Heart right ventricle (tissue), 16 donors: ENCODE data around the gene SAMD8. TPM values are rescaled to one million over a fixed set of nuclear protein-coding genes. Genes with fewer than 3 reads are reported as not detected.
"Not testable (repeated sequence)": the region's sequence is repeated elsewhere in the genome, so short reads cannot be mapped to it uniquely, and the experiment has no call there.

Source experiments
- ATAC-seq, 8 donors: fragments of 200-7000 bp; cut with Tn5 transposase; one replicate each; pipeline ENCODE4 v1.9.1; 2020; ENCODE audit warnings: mild to moderate bottlenecking in 8 of 8, moderate library complexity in 8 of 8, moderate number of reproducible peaks in 1 of 8
- DNase-seq, 2 donors: peaks; one replicate each; pipeline ENCODE4 v3.0.0-alpha.2; 2020
- H3K27ac ChIP-seq, 10 donors: fragments of 200-600 bp; sonication (generic) in 2 of 10; one replicate each; pipeline versions ENCODE4 v1.5.0 to v1.8.0; 2020 to 2022; ENCODE audit warnings: mild to moderate bottlenecking in 3 of 10
- H3K27me3 ChIP-seq, 7 donors: fragments of 200-600 bp; one replicate each; pipeline ENCODE4 v1.8.0; 2021 to 2022; ENCODE audit warnings: mild to moderate bottlenecking in 2 of 7
- H3K36me3 ChIP-seq, 9 donors: fragments of 200-600 bp; sonication (generic) in 1 of 9; one replicate each; pipeline versions ENCODE4 v1.5.0 to v1.8.0; 2020 to 2022; ENCODE audit warnings: mild to moderate bottlenecking in 2 of 9
- H3K4me1 ChIP-seq, 9 donors: fragments of 200-600 bp; sonication (generic) in 1 of 9; one replicate each; pipeline versions ENCODE4 v1.5.0 to v1.8.0; 2020 to 2022; ENCODE audit warnings: mild to moderate bottlenecking in 4 of 9
- H3K4me3 ChIP-seq, 10 donors: fragments of 200-600 bp; sonication (generic) in 2 of 10; one replicate each; pipeline versions ENCODE4 v1.5.0 to v1.8.0; 2020 to 2022; ENCODE audit warnings: mild to moderate bottlenecking in 7 of 10, moderate library complexity in 2 of 10
- H3K9me3 ChIP-seq, 11 donors: fragments of 200-600 bp in 10 of 11; sonication (generic) in 2 of 11; one replicate each; pipeline versions ENCODE4 v1.5.0 to v1.8.0; 2013 to 2022; ENCODE audit warnings: mild to moderate bottlenecking in 2 of 11, control low read depth in 1 of 11, moderate library complexity in 1 of 11
- CTCF ChIP-seq, 9 donors: fragments of 200-600 bp; sonication (generic) in 2 of 9; IDR thresholded peaks; one replicate each; pipeline versions ENCODE4 v1.5.0 to v1.8.0; 2021 to 2022; ENCODE audit warnings: antibody characterized with exemption in 9 of 9, mild to moderate bottlenecking in 5 of 9, moderate library complexity in 1 of 9
- WGBS, 2 donors: extraction: QIAGEN DNeasy Blood & Tissue Kit; methylation state at CpG; one replicate each; pipeline ENCODE4 v1.1.7; 2013; ENCODE audit warnings: inconsistent platforms in 1 of 2; 5-methylcytosine and 5-hydroxymethylcytosine counted together
- intact Hi-C, 10 donors: fragments of 100-400 bp; cut with DNase I; formaldehyde crosslinking; loops; one replicate each; pipeline versions ENCODE4 v1.11.1 to v1.14.2; 2022
- polyA plus RNA-seq, 2 donors: library from polyadenylated mRNA; stranded (reverse); fragments of 200-250 nt; gene quantifications; one replicate each; pipeline ENCODE4 v1.2.3, GENCODE V29; 2013
- total RNA-seq, 10 donors: library from RNA; stranded (reverse); fragmentation: NEBNext Ultra II Directional in 3 of 10; extraction: Animal tissue kit (Norgen Biotek cat#: 25700) in 3 of 10; gene quantifications; one replicate each; pipeline versions ENCODE4 v1.2.1 to v1.2.4, GENCODE V29; 2021 to 2023
- donor health status: Arrhythmogenic right ventricular cardiomyopathy.
- donor health status: ischemic (EF 13 %, LVEDD 7.1; RV severe dilation, severe dysfunction).
- donor health status: healthy with polysubstance abuse.
- donor health status: DM: no; HTN: yes; CAD: no.
- donor health status: DM: no; HTN: no; CAD: no.
- donor health status: ischemic (EF 25% LVEDD 6.9; RV normal size, moderate dysfunction).
- donor health status: ischemic (EF 25% LVEDD 5.7; RV mildly dilated, moderate dysfunction).
- donor health status: healthy.
- donor health status: DM: yes; HTN: yes; CAD: no.
- donor health status: Ischemic cardiomyopathy.
- donor health status: ischemic (EF 35%, LVEDD 5.7; RV mildly dilated, moderate dysfunction).
- donor health status: nonischemic (EF 11% LVEDD 7.7; RV severe dilation, severe dysfunction).
- donor health status: DM: yes; HTN: yes; CAD: no.
- donor health status: PGD.
- donor health status: ischemic (EF 29% LVEDD 5.4; RV normal size, mild dysfunction).
- donor health status: nonischemic (EF 23%, LVEDD 6.1; RV moderate dilation, normal function).

The SAMD8 gene
- total and polyA plus RNA-seq, 12 donors, result 5.3 to 31.2 (median 25.4) TPM

- Histone ChIP-seq H3K27ac (peak overlapping the region in 9 of 10 donors; percentile 26 to 75 (median 65)), H3K4me1 (peaks cover 4 to 22% (median 15%) of the 10 kb centered on the region in 9 donors), H3K4me3 (no peak overlapping the region), H3K27me3 (no peaks in the 10 kb centered on the region), H3K9me3 (no peaks in the 10 kb centered on the region), H3K36me3 (peaks cover 0 to 3% (median 0%) of the 10 kb centered on the region in 9 donors)
- DNase-seq (peak; percentile 68 to 78), ATAC-seq (peak; percentile 88 to 97 (median 96))
- intact Hi-C loops, result no loop called here
- 29 to 42% methylated on average over 1 of the region's 1 CpG for WGBS, 2 donors
- no peak for TF ChIP-seq CTCF (IDR thresholded peaks at IDR 0.05)
Observed at GRCh38 chr10:75202321-75203045, 91.0 kb downstream of the SAMD8 start.

- Histone ChIP-seq H3K4me1 (peaks cover 4 to 22% (median 15%) of the 10 kb centered on the region in 9 donors), H3K27ac (peak overlapping the region in 9 of 10 donors; percentile 26 to 75 (median 65))
- H3K4me3 ChIP-seq, H3K27me3 ChIP-seq, H3K36me3 ChIP-seq, intact Hi-C loops, H3K9me3 ChIP-seq, DNase-seq: not testable (repeated sequence)
- 79 to 80% methylated on average over 11 of the region's 11 CpGs for WGBS, 2 donors
- ATAC-seq, result peak in 2 of 8 donors; percentile 8 to 18
Observed at GRCh38 chr10:75203046-75203620, 91.7 kb downstream of the SAMD8 start.

- WGBS, 2 donors, result 68 to 75% methylated on average over 5 of the region's 5 CpGs
- ATAC-seq, result peak in 7 of 8 donors; percentile 20 to 73 (median 39)
- intact Hi-C loops, result no loop called here
- H3K4me1 ChIP-seq, result peaks cover 4 to 27% (median 17%) of the 10 kb centered on the region in 9 donors
- peak in 1 of 2 donors; percentile 40 for DNase-seq
- TF ChIP-seq CTCF (IDR thresholded peaks at IDR 0.05), result no peak
- H3K27me3 ChIP-seq, result no peaks in the 10 kb centered on the region
- H3K36me3 ChIP-seq, result peaks cover 0 to 3% (median 0%) of the 10 kb centered on the region in 9 donors
- peak overlapping the region in 8 of 10 donors; percentile 52 to 75 (median 67) for H3K27ac ChIP-seq
- H3K4me3 ChIP-seq, result no peak overlapping the region
- no peaks in the 10 kb centered on the region for H3K9me3 ChIP-seq
Observed at GRCh38 chr10:75203724-75204123, 92.3 kb downstream of the SAMD8 start.

GRCh38 chr10:75205908-75206307 lies 94.5 kb downstream of the SAMD8 start:
- intact Hi-C loops, result no loop called here
- Histone ChIP-seq H3K27ac (no peak overlapping the region), H3K4me1 (peaks cover 4 to 34% (median 21%) of the 10 kb centered on the region in 9 donors), H3K4me3 (no peak overlapping the region), H3K27me3 (no peaks in the 10 kb centered on the region), H3K36me3 (peaks cover 0 to 3% (median 0%) of the 10 kb centered on the region in 9 donors), H3K9me3 (no peaks in the 10 kb centered on the region)
- ATAC-seq, result no peak
- WGBS, 2 donors, result 95 to 97% methylated on average over 2 of the region's 2 CpGs
- no peak for TF ChIP-seq CTCF (IDR thresholded peaks at IDR 0.05)
- DNase-seq, result no peak

GRCh38 chr10:75206638-75207037 lies 95.2 kb downstream of the SAMD8 start:
- 94 to 96% methylated on average over 14 of the region's 14 CpGs for WGBS, 2 donors
- H3K9me3 ChIP-seq, H3K36me3 ChIP-seq, H3K4me3 ChIP-seq, DNase-seq, H3K27me3 ChIP-seq, intact Hi-C loops, H3K27ac ChIP-seq, ATAC-seq: not testable (repeated sequence)
- H3K4me1 ChIP-seq, result peaks cover 4 to 37% (median 28%) of the 10 kb centered on the region in 9 donors
